Measurements from ENCODE around the gene ALK.

Gene ALK

GRCh38 chr2:29561181-29561580 is 360.2 kb downstream of the ALK start:
- H3K9me2 ChIP-seq (ENCODE audit: low read depth, low read length): no peaks in the 10 kb centered on the region
- H3K36me3 ChIP-seq (ENCODE audit: insufficient read depth, low read length): no peaks in the 10 kb centered on the region
- no peaks in the 10 kb centered on the region for H3K4me1 ChIP-seq (ENCODE audit: insufficient read depth, low read length, severe bottlenecking)
- H4K20me1 ChIP-seq (ENCODE audit: insufficient read depth, low read length): no peaks in the 10 kb centered on the region
- H3K4me3 ChIP-seq (ENCODE audit: low read depth, low read length, poor library complexity, severe bottlenecking): no peak overlapping the region
- H3K4me2 ChIP-seq (ENCODE audit: low read length): no peak overlapping the region
- H3F3A ChIP-seq (ENCODE audit: insufficient read depth, low read length): no peaks in the 10 kb centered on the region
- no peak overlapping the region for H3K27ac ChIP-seq (ENCODE audit: low read depth, low read length, poor library complexity, severe bottlenecking)
- no peaks in the 10 kb centered on the region for H3K79me2 ChIP-seq (ENCODE audit: insufficient read depth, low read length)
- no peak overlapping the region for H2AFZ ChIP-seq (ENCODE audit: low read length)
- no peaks in the 10 kb centered on the region for H3K9me3 ChIP-seq (ENCODE audit: low read length)
- TF ChIP-seq CTCF (IDR thresholded peaks at IDR 0.05; ENCODE audit: low read length) (no peak), EZH2 (IDR thresholded peaks at IDR 0.05; ENCODE audit: borderline replicate concordance, low read length) (no peak)
- H3K9ac ChIP-seq (ENCODE audit: low read length): no peak overlapping the region
- no peaks in the 10 kb centered on the region for H3K27me3 ChIP-seq (ENCODE audit: insufficient read depth, low read length)

GRCh38 chr2:29560566-29560965 is 360.8 kb downstream of the ALK start:
- Histone ChIP-seq H3K4me2 (ENCODE audit: low read length) (no peak overlapping the region), H3K79me2 (ENCODE audit: insufficient read depth, low read length) (no peaks in the 10 kb centered on the region), H3F3A (ENCODE audit: insufficient read depth, low read length) (no peaks in the 10 kb centered on the region), H3K9me2 (ENCODE audit: low read depth, low read length) (no peaks in the 10 kb centered on the region), H3K4me1 (ENCODE audit: insufficient read depth, low read length, severe bottlenecking) (no peaks in the 10 kb centered on the region), H3K9me3 (ENCODE audit: low read length) (no peaks in the 10 kb centered on the region), H3K27ac (ENCODE audit: low read depth, low read length, poor library complexity, severe bottlenecking) (no peak overlapping the region), H2AFZ (ENCODE audit: low read length) (no peak overlapping the region), H3K36me3 (ENCODE audit: insufficient read depth, low read length) (no peaks in the 10 kb centered on the region), H4K20me1 (ENCODE audit: insufficient read depth, low read length) (no peaks in the 10 kb centered on the region), H3K27me3 (ENCODE audit: insufficient read depth, low read length) (no peaks in the 10 kb centered on the region), H3K4me3 (ENCODE audit: low read depth, low read length, poor library complexity, severe bottlenecking) (no peak overlapping the region), H3K9ac (ENCODE audit: low read length) (no peak overlapping the region)
- no peak for TF ChIP-seq CTCF (IDR thresholded peaks at IDR 0.05; ENCODE audit: low read length)
- no peak for TF ChIP-seq EZH2 (IDR thresholded peaks at IDR 0.05; ENCODE audit: borderline replicate concordance, low read length)

DNA sequence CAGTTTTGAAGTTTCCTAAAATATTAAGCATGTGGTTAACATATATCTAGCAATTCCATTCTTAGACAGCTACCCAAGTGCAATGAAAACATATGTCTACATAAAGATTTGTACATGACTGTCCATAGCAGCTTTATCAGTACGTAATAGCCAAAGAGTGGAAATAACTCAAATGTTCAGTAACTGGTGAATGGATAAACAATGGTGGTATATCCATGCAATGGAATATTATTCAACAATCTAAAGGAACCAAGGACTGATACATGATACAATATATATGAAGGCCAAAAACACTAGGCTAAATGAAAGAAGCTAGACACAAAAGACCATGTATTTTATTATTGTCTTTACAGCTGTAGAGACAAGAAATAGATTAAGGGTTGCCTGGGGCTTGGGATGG is 361.4 kb downstream of the ALK start:
- no peaks in the 10 kb centered on the region for H3K79me2 ChIP-seq (ENCODE audit: insufficient read depth, low read length)
- no peaks in the 10 kb centered on the region for H4K20me1 ChIP-seq (ENCODE audit: insufficient read depth, low read length)
- H3K4me1 ChIP-seq (ENCODE audit: insufficient read depth, low read length, severe bottlenecking): no peaks in the 10 kb centered on the region
- no peak overlapping the region for H3K4me3 ChIP-seq (ENCODE audit: low read depth, low read length, poor library complexity, severe bottlenecking)
- H3K9ac ChIP-seq (ENCODE audit: low read length): no peak overlapping the region
- no peaks in the 10 kb centered on the region for H3K9me2 ChIP-seq (ENCODE audit: low read depth, low read length)
- H3K9me3 ChIP-seq (ENCODE audit: low read length): no peaks in the 10 kb centered on the region
- H3K4me2 ChIP-seq (ENCODE audit: low read length): no peak overlapping the region
- no peaks in the 10 kb centered on the region for H3K27me3 ChIP-seq (ENCODE audit: insufficient read depth, low read length)
- H3K36me3 ChIP-seq (ENCODE audit: insufficient read depth, low read length): no peaks in the 10 kb centered on the region
- no peak overlapping the region for H3K27ac ChIP-seq (ENCODE audit: low read depth, low read length, poor library complexity, severe bottlenecking)
- H2AFZ ChIP-seq (ENCODE audit: low read length): no peak overlapping the region
- no peaks in the 10 kb centered on the region for H3F3A ChIP-seq (ENCODE audit: insufficient read depth, low read length)
- TF ChIP-seq EZH2 (IDR thresholded peaks at IDR 0.05; ENCODE audit: borderline replicate concordance, low read length): no peak
- TF ChIP-seq CTCF (IDR thresholded peaks at IDR 0.05; ENCODE audit: low read length): no peak
